ENCODE data around the gene CROCC. TPM values are rescaled to one million over a fixed set of nuclear protein-coding genes. Genes with fewer than 3 reads are reported as not detected.

Gene CROCC
- total and polyA plus RNA-seq, 9 of the 15 experiments (the other 6 are each of a cell fraction or from before 2014, with no cell fraction given): 0.17 to 15.4 (median 7.6) TPM

DNA sequence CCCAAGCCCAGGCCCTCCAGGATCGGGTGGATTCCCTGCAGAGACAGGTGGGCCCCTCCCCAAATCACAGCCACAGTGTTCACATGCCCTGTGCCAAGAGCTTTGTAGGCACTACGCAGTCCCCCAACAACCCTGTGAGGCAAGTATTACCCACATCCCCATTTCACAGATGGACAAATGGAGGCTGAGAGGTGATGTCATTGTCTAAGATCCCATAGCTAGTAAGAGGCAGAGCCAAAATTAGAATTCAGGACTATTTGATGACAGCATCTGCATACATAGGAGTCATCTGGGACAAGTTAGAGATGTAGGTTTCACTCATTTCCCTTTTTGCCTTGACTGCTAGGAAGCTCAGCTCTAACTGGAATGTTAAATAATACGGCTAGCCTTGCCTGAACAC lies 46.6 kb downstream of the CROCC start:
- H3K27ac ChIP-seq (ENCODE audit: extremely low read depth, low read depth, low read length): no peak overlapping the region
- peaks cover 0 to 52% of the 10 kb centered on the region in 2 experiments; a peak in 1 of 5 replicates for H3K4me1 ChIP-seq (replicated peaks in 1 of 2; ENCODE audit: control insufficient read depth in 2 of 2, insufficient read depth in 2 of 2, low read length in 2 of 2)
- H4K20me1 ChIP-seq (replicated peaks; ENCODE audit: control insufficient read depth, insufficient read depth, low read length): peaks cover 14% of the 10 kb centered on the region
- in situ Hi-C loops (cut with MboI) (no loop called here), intact Hi-C loops (cut with micrococcal nuclease) (no loop called here)
- no peaks in the 10 kb centered on the region for H3K36me3 ChIP-seq (ENCODE audit: control insufficient read depth, insufficient read depth, low read length)
- H3K27me3 ChIP-seq (ENCODE audit: control insufficient read depth in 2 of 2, insufficient read depth in 2 of 2, low read length in 2 of 2): peaks cover 33 to 71% of the 10 kb centered on the region in 2 experiments
- no peaks in the 10 kb centered on the region for H3K9me1 ChIP-seq (ENCODE audit: control insufficient read depth, insufficient read depth, low read length)
- FAIRE-seq: no peak
- WGBS (ENCODE audit: insufficient coverage, low coverage, missing lambda C conversion rate): 28% methylated on average over 3 of the region's 3 CpGs
- POLR2A ChIA-PET: interaction anchor here (0.6 to 3.3 kb wide), 3 partner anchors 63 to 158 kb away, joined by 3 to 10 read pairs (median 3); no protein-coding TSS in a partner anchor
- no peak overlapping the region for H3K4me3 ChIP-seq
- H3K4me2 ChIP-seq (ENCODE audit: insufficient read depth, low read length): no peak overlapping the region
- ATAC-seq: no peak
- no peaks in the 10 kb centered on the region for H3K9me3 ChIP-seq (replicated peaks; ENCODE audit: control insufficient read depth, insufficient read depth, low read depth, low read length)
- DNase-seq (ENCODE audit: extremely low read depth in 1 of 4, low spot score in 3 of 4): no peak
- H3K79me2 ChIP-seq (ENCODE audit: control insufficient read depth, insufficient read depth, low read length): no peaks in the 10 kb centered on the region
- peak overlapping the region in 1 of 2 experiments; percentile 53; a peak in 1 of 4 replicates for H3K9ac ChIP-seq (ENCODE audit: insufficient read depth in 1 of 2, low read depth in 2 of 2, low read length in 2 of 2)
- BruUV-seq (replicated peaks): no TSS peak
- no peak overlapping the region for H2AFZ ChIP-seq (ENCODE audit: low read depth, low read length)
- CTCF ChIA-PET (ENCODE audit: low intra/inter-chr PET ratio): no interaction called here
- TF ChIP-seq, protein P1, sequence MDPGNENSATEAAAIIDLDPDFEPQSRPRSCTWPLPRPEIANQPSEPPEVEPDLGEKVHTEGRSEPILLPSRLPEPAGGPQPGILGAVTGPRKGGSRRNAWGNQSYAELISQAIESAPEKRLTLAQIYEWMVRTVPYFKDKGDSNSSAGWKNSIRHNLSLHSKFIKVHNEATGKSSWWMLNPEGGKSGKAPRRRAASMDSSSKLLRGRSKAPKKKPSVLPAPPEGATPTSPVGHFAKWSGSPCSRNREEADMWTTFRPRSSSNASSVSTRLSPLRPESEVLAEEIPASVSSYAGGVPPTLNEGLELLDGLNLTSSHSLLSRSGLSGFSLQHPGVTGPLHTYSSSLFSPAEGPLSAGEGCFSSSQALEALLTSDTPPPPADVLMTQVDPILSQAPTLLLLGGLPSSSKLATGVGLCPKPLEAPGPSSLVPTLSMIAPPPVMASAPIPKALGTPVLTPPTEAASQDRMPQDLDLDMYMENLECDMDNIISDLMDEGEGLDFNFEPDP (CRISPR knock-in tag; IDR thresholded peaks at IDR 0.05): no peak
- TF ChIP-seq MTF1 (CRISPR knock-in tag; IDR thresholded peaks at IDR 0.05; ENCODE audit: borderline replicate concordance) (no peak), CXXC5 (CRISPR knock-in tag; IDR thresholded peaks at IDR 0.05) (no peak), JUN (IDR thresholded peaks at IDR 0.05; ENCODE audit: borderline replicate concordance, low read depth, low read length) (no peak), JUN (CRISPR knock-in tag; IDR thresholded peaks at IDR 0.05; ENCODE audit: borderline replicate concordance) (no peak), RFX5 (IDR thresholded peaks at IDR 0.05; ENCODE audit: low read depth, low read length) (no peak), SRF (CRISPR knock-in tag; IDR thresholded peaks at IDR 0.05) (no peak), KLF6 (CRISPR knock-in tag; IDR thresholded peaks at IDR 0.05; ENCODE audit: borderline replicate concordance) (no peak), POU5F1 (IDR thresholded peaks at IDR 0.05; ENCODE audit: borderline replicate concordance, low read depth, low read length, partially characterized antibody) (no peak), ZNF282 (CRISPR knock-in tag; IDR thresholded peaks at IDR 0.05) (no peak), EWSR1 (IDR thresholded peaks at IDR 0.05; ENCODE audit: borderline replicate concordance, low read depth, partially characterized antibody) (no peak), SPI1 (IDR thresholded peaks at IDR 0.05; ENCODE audit: borderline replicate concordance, low read depth, low read length) (no peak), ELF4 (CRISPR knock-in tag; IDR thresholded peaks at IDR 0.05) (no peak)
- TF ChIP-seq, protein P2, sequence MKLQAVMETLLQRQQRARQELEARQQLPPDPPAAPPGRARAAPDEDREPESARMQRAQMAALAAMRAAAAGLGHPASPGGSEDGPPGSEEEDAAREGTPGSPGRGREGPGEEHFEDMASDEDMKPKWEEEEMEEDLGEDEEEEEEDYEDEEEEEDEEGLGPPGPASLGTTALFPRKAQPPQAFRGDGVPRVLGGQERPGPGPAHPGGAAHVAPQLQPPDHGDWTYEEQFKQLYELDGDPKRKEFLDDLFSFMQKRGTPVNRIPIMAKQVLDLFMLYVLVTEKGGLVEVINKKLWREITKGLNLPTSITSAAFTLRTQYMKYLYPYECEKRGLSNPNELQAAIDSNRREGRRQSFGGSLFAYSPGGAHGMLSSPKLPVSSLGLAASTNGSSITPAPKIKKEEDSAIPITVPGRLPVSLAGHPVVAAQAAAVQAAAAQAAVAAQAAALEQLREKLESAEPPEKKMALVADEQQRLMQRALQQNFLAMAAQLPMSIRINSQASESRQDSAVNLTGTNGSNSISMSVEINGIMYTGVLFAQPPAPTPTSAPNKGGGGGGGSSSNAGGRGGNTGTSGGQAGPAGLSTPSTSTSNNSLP (IDR thresholded peaks at IDR 0.05; ENCODE audit: borderline replicate concordance, low read depth, low read length): no peak
- TF ChIP-seq, protein P3, sequence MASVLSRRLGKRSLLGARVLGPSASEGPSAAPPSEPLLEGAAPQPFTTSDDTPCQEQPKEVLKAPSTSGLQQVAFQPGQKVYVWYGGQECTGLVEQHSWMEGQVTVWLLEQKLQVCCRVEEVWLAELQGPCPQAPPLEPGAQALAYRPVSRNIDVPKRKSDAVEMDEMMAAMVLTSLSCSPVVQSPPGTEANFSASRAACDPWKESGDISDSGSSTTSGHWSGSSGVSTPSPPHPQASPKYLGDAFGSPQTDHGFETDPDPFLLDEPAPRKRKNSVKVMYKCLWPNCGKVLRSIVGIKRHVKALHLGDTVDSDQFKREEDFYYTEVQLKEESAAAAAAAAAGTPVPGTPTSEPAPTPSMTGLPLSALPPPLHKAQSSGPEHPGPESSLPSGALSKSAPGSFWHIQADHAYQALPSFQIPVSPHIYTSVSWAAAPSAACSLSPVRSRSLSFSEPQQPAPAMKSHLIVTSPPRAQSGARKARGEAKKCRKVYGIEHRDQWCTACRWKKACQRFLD (CRISPR knock-in tag; IDR thresholded peaks at IDR 0.05): no peak
- TF ChIP-seq, protein P4, sequence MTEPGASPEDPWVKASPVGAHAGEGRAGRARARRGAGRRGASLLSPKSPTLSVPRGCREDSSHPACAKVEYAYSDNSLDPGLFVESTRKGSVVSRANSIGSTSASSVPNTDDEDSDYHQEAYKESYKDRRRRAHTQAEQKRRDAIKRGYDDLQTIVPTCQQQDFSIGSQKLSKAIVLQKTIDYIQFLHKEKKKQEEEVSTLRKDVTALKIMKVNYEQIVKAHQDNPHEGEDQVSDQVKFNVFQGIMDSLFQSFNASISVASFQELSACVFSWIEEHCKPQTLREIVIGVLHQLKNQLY (CRISPR knock-in tag; conservative IDR thresholded peaks at IDR 0.05): no peak
